ENCODE results near the gene OR52R1.
"Not testable (repeated sequence)": the region's sequence is repeated elsewhere in the genome, so short reads cannot be mapped to it uniquely, and the experiment has no call there.

The OR52R1 gene

GRCh38 chr11:4808476-4808875 lies 4.3 kb upstream of the OR52R1 start:
- H3K4me1 ChIP-seq (ENCODE audit: control insufficient read depth in 1 of 2, insufficient read depth in 2 of 2, low read length in 2 of 2), result no peaks in the 10 kb centered on the region
- H3K27ac ChIP-seq (ENCODE audit: low read depth, low read length), result no peak overlapping the region
- H3K27me3 ChIP-seq (ENCODE audit: control insufficient read depth in 1 of 2, insufficient read depth in 2 of 2, low read length in 2 of 2), result no peaks in the 10 kb centered on the region
- no peak overlapping the region for H3K4me3 ChIP-seq (ENCODE audit: low read depth in 1 of 2, low read length in 2 of 2)
- H3K9me3 ChIP-seq (ENCODE audit: control insufficient read depth in 1 of 2, low read length in 2 of 2), result no peaks in the 10 kb centered on the region
- H3K36me3 ChIP-seq (ENCODE audit: control insufficient read depth in 1 of 2, insufficient read depth in 2 of 2, low read length in 2 of 2), result no peaks in the 10 kb centered on the region
- no peak overlapping the region for H3K9ac ChIP-seq (ENCODE audit: low read depth in 1 of 2, low read length in 2 of 2)

GRCh38 chr11:4801316-4801715 lies 2.9 kb downstream of the OR52R1 start:
- H3K9me3 ChIP-seq (ENCODE audit: control insufficient read depth in 1 of 2, low read length in 2 of 2); H3K27me3 ChIP-seq (ENCODE audit: control insufficient read depth in 1 of 2, insufficient read depth in 2 of 2, low read length in 2 of 2); H3K4me1 ChIP-seq (ENCODE audit: control insufficient read depth in 1 of 2, insufficient read depth in 2 of 2, low read length in 2 of 2); H3K9ac ChIP-seq (ENCODE audit: low read depth in 1 of 2, low read length in 2 of 2); H3K36me3 ChIP-seq (ENCODE audit: control insufficient read depth in 1 of 2, insufficient read depth in 2 of 2, low read length in 2 of 2); H3K4me3 ChIP-seq (ENCODE audit: low read depth in 1 of 2, low read length in 2 of 2); H3K27ac ChIP-seq (ENCODE audit: low read depth, low read length): not testable (repeated sequence)

- H3K4me3 ChIP-seq (ENCODE audit: low read depth in 1 of 2, low read length in 2 of 2), result no peak overlapping the region
- no peak overlapping the region for H3K9ac ChIP-seq (ENCODE audit: low read depth in 1 of 2, low read length in 2 of 2)
- H3K9me3 ChIP-seq (ENCODE audit: control insufficient read depth in 1 of 2, low read length in 2 of 2), result no peaks in the 10 kb centered on the region
- H3K4me1 ChIP-seq (ENCODE audit: control insufficient read depth in 1 of 2, insufficient read depth in 2 of 2, low read length in 2 of 2), result no peaks in the 10 kb centered on the region
- H3K27me3 ChIP-seq (ENCODE audit: control insufficient read depth in 1 of 2, insufficient read depth in 2 of 2, low read length in 2 of 2), result no peaks in the 10 kb centered on the region
- H3K36me3 ChIP-seq (ENCODE audit: control insufficient read depth in 1 of 2, insufficient read depth in 2 of 2, low read length in 2 of 2), result no peaks in the 10 kb centered on the region
- H3K27ac ChIP-seq (ENCODE audit: low read depth, low read length), result no peak overlapping the region
Measured at GRCh38 chr11:4798427-4799183, 5.6 kb downstream of the OR52R1 start.

- Histone ChIP-seq H3K4me1 (ENCODE audit: control insufficient read depth in 1 of 2, insufficient read depth in 2 of 2, low read length in 2 of 2) (no peaks in the 10 kb centered on the region), H3K9ac (ENCODE audit: low read depth in 1 of 2, low read length in 2 of 2) (no peak overlapping the region), H3K27ac (ENCODE audit: low read depth, low read length) (no peak overlapping the region), H3K9me3 (ENCODE audit: control insufficient read depth in 1 of 2, low read length in 2 of 2) (no peaks in the 10 kb centered on the region), H3K36me3 (ENCODE audit: control insufficient read depth in 1 of 2, insufficient read depth in 2 of 2, low read length in 2 of 2) (no peaks in the 10 kb centered on the region), H3K27me3 (ENCODE audit: control insufficient read depth in 1 of 2, insufficient read depth in 2 of 2, low read length in 2 of 2) (no peaks in the 10 kb centered on the region), H3K4me3 (ENCODE audit: low read depth in 1 of 2, low read length in 2 of 2) (no peak overlapping the region)
Measured at GRCh38 chr11:4797206-4797605, 7.0 kb downstream of the OR52R1 start.

GRCh38 chr11:4782454-4782853 lies 21.7 kb downstream of the OR52R1 start:
- Histone ChIP-seq H3K27ac (ENCODE audit: low read depth, low read length) (no peak overlapping the region), H3K4me3 (ENCODE audit: low read depth in 1 of 2, low read length in 2 of 2) (no peak overlapping the region), H3K9ac (ENCODE audit: low read depth in 1 of 2, low read length in 2 of 2) (no peak overlapping the region), H3K4me1 (ENCODE audit: control insufficient read depth in 1 of 2, insufficient read depth in 2 of 2, low read length in 2 of 2) (no peaks in the 10 kb centered on the region), H3K27me3 (ENCODE audit: control insufficient read depth in 1 of 2, insufficient read depth in 2 of 2, low read length in 2 of 2) (no peaks in the 10 kb centered on the region), H3K9me3 (ENCODE audit: control insufficient read depth in 1 of 2, low read length in 2 of 2) (no peaks in the 10 kb centered on the region), H3K36me3 (ENCODE audit: control insufficient read depth in 1 of 2, insufficient read depth in 2 of 2, low read length in 2 of 2) (no peaks in the 10 kb centered on the region)

GRCh38 chr11:4769838-4770237 lies 34.3 kb downstream of the OR52R1 start, which contains the start of gene OR51F1:
TSS of gene OR51F1 (minus strand) at chr11:4769938. CDS start at chr11:4769938, 0 bp downstream.
- Histone ChIP-seq H3K4me3 (ENCODE audit: low read depth in 1 of 2, low read length in 2 of 2) (no peak within 1 kb of the TSS), H3K27ac (ENCODE audit: low read depth, low read length) (no peak within 1 kb of the TSS), H3K9me3 (ENCODE audit: control insufficient read depth in 1 of 2, low read length in 2 of 2) (no peaks in the 10 kb centered on the region), H3K27me3 (ENCODE audit: control insufficient read depth in 1 of 2, insufficient read depth in 2 of 2, low read length in 2 of 2) (no peaks in the 10 kb centered on the region), H3K36me3 (ENCODE audit: control insufficient read depth in 1 of 2, insufficient read depth in 2 of 2, low read length in 2 of 2) (no peaks in the 10 kb centered on the region), H3K9ac (ENCODE audit: low read depth in 1 of 2, low read length in 2 of 2) (no peak within 1 kb of the TSS), H3K4me1 (ENCODE audit: control insufficient read depth in 1 of 2, insufficient read depth in 2 of 2, low read length in 2 of 2) (no peaks in the 10 kb centered on the region)

GRCh38 chr11:4768094-4768493 lies 36.1 kb downstream of the OR52R1 start:
- Histone ChIP-seq H3K27me3 (ENCODE audit: control insufficient read depth in 1 of 2, insufficient read depth in 2 of 2, low read length in 2 of 2) (no peaks in the 10 kb centered on the region), H3K9me3 (ENCODE audit: control insufficient read depth in 1 of 2, low read length in 2 of 2) (no peaks in the 10 kb centered on the region), H3K4me3 (ENCODE audit: low read depth in 1 of 2, low read length in 2 of 2) (no peak overlapping the region), H3K4me1 (ENCODE audit: control insufficient read depth in 1 of 2, insufficient read depth in 2 of 2, low read length in 2 of 2) (no peaks in the 10 kb centered on the region), H3K36me3 (ENCODE audit: control insufficient read depth in 1 of 2, insufficient read depth in 2 of 2, low read length in 2 of 2) (no peaks in the 10 kb centered on the region), H3K9ac (ENCODE audit: low read depth in 1 of 2, low read length in 2 of 2) (no peak overlapping the region), H3K27ac (ENCODE audit: low read depth, low read length) (no peak overlapping the region)

GRCh38 chr11:4766420-4767043 lies 37.6 kb downstream of the OR52R1 start:
- Histone ChIP-seq H3K9me3 (ENCODE audit: control insufficient read depth in 1 of 2, low read length in 2 of 2) (no peaks in the 10 kb centered on the region), H3K4me3 (ENCODE audit: low read depth in 1 of 2, low read length in 2 of 2) (no peak overlapping the region), H3K27me3 (ENCODE audit: control insufficient read depth in 1 of 2, insufficient read depth in 2 of 2, low read length in 2 of 2) (no peaks in the 10 kb centered on the region)

GRCh38 chr11:4763096-4763495 lies 41.1 kb downstream of the OR52R1 start:
- H3K9me3 ChIP-seq (ENCODE audit: control insufficient read depth in 1 of 2, low read length in 2 of 2), result no peaks in the 10 kb centered on the region
- H3K36me3 ChIP-seq (ENCODE audit: control insufficient read depth in 1 of 2, insufficient read depth in 2 of 2, low read length in 2 of 2), result no peaks in the 10 kb centered on the region
- no peaks in the 10 kb centered on the region for H3K27me3 ChIP-seq (ENCODE audit: control insufficient read depth in 1 of 2, insufficient read depth in 2 of 2, low read length in 2 of 2)
- no peaks in the 10 kb centered on the region for H3K4me1 ChIP-seq (ENCODE audit: control insufficient read depth in 1 of 2, insufficient read depth in 2 of 2, low read length in 2 of 2)
- H3K9ac ChIP-seq (ENCODE audit: low read depth in 1 of 2, low read length in 2 of 2), result no peak overlapping the region
- no peak overlapping the region for H3K27ac ChIP-seq (ENCODE audit: low read depth, low read length)
- no peak overlapping the region for H3K4me3 ChIP-seq (ENCODE audit: low read depth in 1 of 2, low read length in 2 of 2)

More at GRCh38 chr11:4766420-4767043, 37.6 kb downstream of the OR52R1 start:
- no peak overlapping the region for H3K27ac ChIP-seq (ENCODE audit: low read depth, low read length)
- H3K36me3 ChIP-seq (ENCODE audit: control insufficient read depth in 1 of 2, insufficient read depth in 2 of 2, low read length in 2 of 2), result no peaks in the 10 kb centered on the region
- H3K4me1 ChIP-seq (ENCODE audit: control insufficient read depth in 1 of 2, insufficient read depth in 2 of 2, low read length in 2 of 2), result no peaks in the 10 kb centered on the region
- H3K9ac ChIP-seq (ENCODE audit: low read depth in 1 of 2, low read length in 2 of 2), result no peak overlapping the region
